Adrenal gland (tissue), 12 donors: ENCODE data around the gene MANEA. TPM values are rescaled to one million over a fixed set of nuclear protein-coding genes. Genes with fewer than 3 reads are reported as not detected.
A peak's percentile ranks its signal among the peaks of the same experiment; 100 is the strongest.

Source experiments
- DNase-seq, 7 donors: peaks; one replicate each; pipeline ENCODE4 v3.0.0-alpha.2; 2019 to 2020
- H3K27ac ChIP-seq, 5 donors: fragments of 200-600 bp; sonication (generic) in 4 of 5; 1 replicate in 3 of 5; 2 replicates in 2 of 5; pipeline versions ENCODE4 v1.5.1 to v1.8.0; 2016 to 2020; ENCODE audit warnings: mild to moderate bottlenecking in 1 of 5
- H3K27me3 ChIP-seq: fragments of 200-600 bp; 2 replicates; pipeline ENCODE4 v1.8.0; 2021
- H3K36me3 ChIP-seq, 2 donors: fragments of 200-600 bp; replicated peaks in 1 of 2; 1 replicate in 1 of 2; 2 replicates in 1 of 2; pipeline versions ENCODE4 v1.5.1 to v1.8.0; 2018 to 2022
- H3K4me1 ChIP-seq, 2 donors: fragments of 200-600 bp; replicated peaks in 1 of 2; 1 replicate in 1 of 2; 2 replicates in 1 of 2; pipeline versions ENCODE4 v1.5.1 to v1.8.0; 2018 to 2021
- H3K4me3 ChIP-seq, 4 donors: fragments of 200-600 bp; sonication (generic) in 3 of 4; one replicate each; pipeline ENCODE4 v1.5.1; 2016 to 2018
- H3K9me3 ChIP-seq, 3 donors: fragments of 200-600 bp; sonication (generic) in 1 of 3; replicated peaks in 1 of 3; 1 replicate in 2 of 3; 2 replicates in 1 of 3; pipeline versions ENCODE4 v1.5.1 to v1.8.0; 2016 to 2021
- CTCF ChIP-seq, 6 experiments: fragments of 450-650 bp in 4 of 6; fragments of 200-600 bp in 2 of 6; sonication (generic) in 1 of 6; IDR thresholded peaks; 1 replicate in 5 of 6; 2 replicates in 1 of 6; pipeline versions ENCODE4 v1.5.1 to v1.8.0; 2016 to 2021; ENCODE audit warnings: antibody characterized with exemption in 6 of 6, mild to moderate bottlenecking in 2 of 6, moderate library complexity in 1 of 6
- POLR2A ChIP-seq, 2 donors: fragments of 450-650 bp; IDR thresholded peaks; one replicate each; pipeline ENCODE4 v1.6.1; 2017; ENCODE audit warnings: antibody characterized with exemption in 2 of 2, mild to moderate bottlenecking in 2 of 2, moderate library complexity in 1 of 2
- WGBS, 4 donors: extraction: QIAGEN DNeasy Blood & Tissue Kit in 2 of 4; methylation state at CpG; one replicate each; pipeline versions ENCODE4 v1.1.5 to v1.1.7; 2013 to 2017; 5-methylcytosine and 5-hydroxymethylcytosine counted together
- intact Hi-C, 2 donors: fragments of 100-400 bp; cut with DNase I; formaldehyde crosslinking; loops; one replicate each; pipeline versions ENCODE4 v1.14.1 to v1.15.0; 2022 to 2023
- polyA plus RNA-seq, 3 donors: library from polyadenylated mRNA; stranded (reverse); fragments of 200-250 nt in 2 of 3; fragments of 350-450 nt in 1 of 3; fragmentation: Illumina TruSeq in 1 of 3; extraction: RNeasy Lipid Tissue Mini Kit (QIAGEN cat#74804) in 1 of 3; gene quantifications; one replicate each; pipeline ENCODE4 v1.2.3, GENCODE V29; 2013 to 2014
- total RNA-seq, 9 donors: library from RNA; depleted of rRNA in 4 of 9; stranded (reverse); fragments of >200 nt in 4 of 9; fragments of 120-200 nt in 1 of 9; fragmentation: NEBNext Ultra II Directional in 1 of 9; extraction: Animal tissue kit (Norgen Biotek cat#: 25700) in 1 of 9; gene quantifications; one replicate each; pipeline versions ENCODE4 v1.1.0 to v1.2.4, GENCODE V29; 2013 to 2023
- donor health status: healthy with polysubstance abuse.
- donor health status: Bipolar disorder and iron deficiency.
- donor health status: DM: yes; HTN: yes; CAD: no.
- donor health status: DM: no; HTN: no; CAD: no.
- donor health status: DM: no; HTN: no; CAD: no.
- donor health status: DM: yes; HTN: yes; CAD: no.

MANEA gene
- total and polyA plus RNA-seq, 12 donors, result 1.1 to 18.7 (median 10.5) TPM

GRCh38 chr6:95543798-95544197, 33.5 kb upstream of the MANEA start:
- H3K36me3 ChIP-seq, result no peaks in the 10 kb centered on the region
- no peak for TF ChIP-seq POLR2A (IDR thresholded peaks at IDR 0.05)
- TF ChIP-seq CTCF (IDR thresholded peaks at IDR 0.05), result peak in 3 of 6 experiments; percentile 23 to 32 (median 24)
- H3K9me3 ChIP-seq, result no peaks in the 10 kb centered on the region
- intact Hi-C loops, result no loop called here
- peaks cover 0 to 4% of the 10 kb centered on the region in 2 donors for H3K4me1 ChIP-seq
- H3K27ac ChIP-seq, result peak overlapping the region in 1 of 5 donors; percentile 79
- DNase-seq, result no peak
- H3K27me3 ChIP-seq, result no peaks in the 10 kb centered on the region
- no peak overlapping the region for H3K4me3 ChIP-seq
- WGBS, 4 donors, result 28 to 69% (median 46%) methylated on average over 1 of the region's 1 CpG

GRCh38 chr6:95544517-95545225, 32.7 kb upstream of the MANEA start:
- peaks cover 0 to 4% of the 10 kb centered on the region in 2 donors for H3K4me1 ChIP-seq
- WGBS, 4 donors, result 42 to 57% (median 46%) methylated on average over 3 of the region's 3 CpGs
- H3K9me3 ChIP-seq, result no peaks in the 10 kb centered on the region
- H3K4me3 ChIP-seq, result no peak overlapping the region
- no peak for DNase-seq
- H3K36me3 ChIP-seq, result no peaks in the 10 kb centered on the region
- H3K27me3 ChIP-seq, result no peaks in the 10 kb centered on the region
- peak overlapping the region in 2 of 5 donors; percentile 58 to 79 for H3K27ac ChIP-seq
- intact Hi-C loops, result no loop called here
- no peak for TF ChIP-seq POLR2A (IDR thresholded peaks at IDR 0.05)

- intact Hi-C loops, result no loop called here
- Histone ChIP-seq H3K9me3 (no peaks in the 10 kb centered on the region), H3K36me3 (no peaks in the 10 kb centered on the region), H3K27ac (peak overlapping the region in 2 of 5 donors; percentile 58 to 79), H3K27me3 (no peaks in the 10 kb centered on the region), H3K4me3 (no peak overlapping the region), H3K4me1 (peaks cover 0 to 4% of the 10 kb centered on the region in 2 donors)
- 40 to 59% (median 51%) methylated on average over 3 of the region's 3 CpGs for WGBS, 4 donors
- TF ChIP-seq POLR2A (IDR thresholded peaks at IDR 0.05) (no peak), CTCF (IDR thresholded peaks at IDR 0.05) (no peak)
- DNase-seq, result peak in 2 of 7 donors; percentile 14 to 24
These were observed 32.1 kb upstream of the MANEA start for GRCh38 chr6:95545226-95545625.

GRCh38 chr6:95545686-95546085, 31.6 kb upstream of the MANEA start:
- WGBS, 4 donors, result 54 to 69% (median 58%) methylated on average over 2 of the region's 2 CpGs
- no peak for DNase-seq
- TF ChIP-seq POLR2A (IDR thresholded peaks at IDR 0.05) (no peak), CTCF (IDR thresholded peaks at IDR 0.05) (no peak)
- H3K27me3 ChIP-seq, result no peaks in the 10 kb centered on the region
- intact Hi-C loops, result no loop called here
- peaks cover 0 to 4% of the 10 kb centered on the region in 2 donors for H3K4me1 ChIP-seq
- no peaks in the 10 kb centered on the region for H3K9me3 ChIP-seq
- H3K4me3 ChIP-seq, result no peak overlapping the region
- H3K36me3 ChIP-seq, result no peaks in the 10 kb centered on the region
- H3K27ac ChIP-seq, result no peak overlapping the region

- WGBS, 4 donors, result 86 to 96% (median 90%) methylated on average over 1 of the region's 1 CpG
- Histone ChIP-seq H3K4me1 (peaks cover 0 to 4% of the 10 kb centered on the region in 2 donors), H3K9me3 (no peaks in the 10 kb centered on the region), H3K27me3 (no peaks in the 10 kb centered on the region), H3K4me3 (no peak overlapping the region), H3K27ac (no peak overlapping the region), H3K36me3 (no peaks in the 10 kb centered on the region)
- no peak for DNase-seq
- TF ChIP-seq POLR2A (IDR thresholded peaks at IDR 0.05) (no peak), CTCF (IDR thresholded peaks at IDR 0.05) (no peak)
- intact Hi-C loops, result no loop called here
These were observed 31.2 kb upstream of the MANEA start for GRCh38 chr6:95546148-95546547.
